ENCODE measurements around the gene VWC2. TPM values are rescaled to one million over a fixed set of nuclear protein-coding genes. Genes with fewer than 3 reads are reported as not detected.
"Not testable (repeated sequence)": the region's sequence is repeated elsewhere in the genome, so short reads cannot be mapped to it uniquely, and the experiment has no call there.

VWC2 gene
- total RNA-seq, 2 experiments from 2014 or later = not detected

DNA sequence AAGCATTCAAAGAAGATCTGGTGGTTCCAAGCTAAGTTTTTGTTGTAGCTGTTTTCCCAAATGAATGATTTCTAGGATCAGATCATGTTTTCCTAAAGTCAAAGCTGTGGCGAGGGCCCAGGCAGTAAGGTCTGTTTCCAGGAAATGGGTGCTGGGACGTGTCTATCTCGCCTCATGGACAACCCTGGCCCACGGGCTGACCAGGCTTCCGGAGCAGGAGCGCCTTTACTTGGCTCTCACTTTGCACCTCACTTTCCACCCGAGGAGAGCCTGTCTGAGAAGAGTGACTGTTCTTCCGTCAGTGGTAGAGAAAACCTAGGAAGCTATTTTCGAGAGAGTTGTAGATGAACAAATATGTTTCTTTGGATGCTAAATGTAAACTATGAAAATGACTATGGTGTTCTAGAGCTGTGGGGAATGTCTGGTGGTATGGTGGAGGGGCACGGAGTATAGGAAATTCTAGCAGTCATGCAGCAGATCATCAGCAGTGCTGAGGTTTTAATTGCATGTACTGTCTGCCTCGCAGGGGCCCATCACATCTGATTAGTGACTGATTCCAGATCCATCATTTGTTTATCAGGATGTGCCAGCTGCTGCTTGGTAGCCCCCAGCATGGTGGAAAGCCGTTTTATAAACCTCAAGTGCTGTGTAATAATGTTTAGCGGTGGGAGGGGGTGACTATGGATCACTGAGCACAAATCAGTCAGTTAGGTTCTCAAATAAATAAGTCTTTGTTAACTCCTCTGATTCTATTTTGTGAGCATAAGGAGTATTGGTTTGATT lies 66.6 kb downstream of the VWC2 start:
- Mint-ChIP-seq H3K27ac (no peak overlapping the region), H3K4me3 (no peak overlapping the region), H3K4me1 (ENCODE audit: low read depth) (no peaks in the 10 kb centered on the region), H3K9me3 (ENCODE audit: insufficient read depth) (no peaks in the 10 kb centered on the region), H3K27me3 (ENCODE audit: low read depth) (peaks cover 3% of the 10 kb centered on the region), H3K36me3 (ENCODE audit: low read depth) (no peaks in the 10 kb centered on the region)
- DNase-seq = no peak
- POLR2A ChIA-PET = no interaction called here
- no peak for ATAC-seq
- CTCF ChIA-PET = interaction anchor here (0.6 kb wide), 1 partner anchor 605 kb away, joined by 3 read pairs; no protein-coding TSS in a partner anchor

DNA sequence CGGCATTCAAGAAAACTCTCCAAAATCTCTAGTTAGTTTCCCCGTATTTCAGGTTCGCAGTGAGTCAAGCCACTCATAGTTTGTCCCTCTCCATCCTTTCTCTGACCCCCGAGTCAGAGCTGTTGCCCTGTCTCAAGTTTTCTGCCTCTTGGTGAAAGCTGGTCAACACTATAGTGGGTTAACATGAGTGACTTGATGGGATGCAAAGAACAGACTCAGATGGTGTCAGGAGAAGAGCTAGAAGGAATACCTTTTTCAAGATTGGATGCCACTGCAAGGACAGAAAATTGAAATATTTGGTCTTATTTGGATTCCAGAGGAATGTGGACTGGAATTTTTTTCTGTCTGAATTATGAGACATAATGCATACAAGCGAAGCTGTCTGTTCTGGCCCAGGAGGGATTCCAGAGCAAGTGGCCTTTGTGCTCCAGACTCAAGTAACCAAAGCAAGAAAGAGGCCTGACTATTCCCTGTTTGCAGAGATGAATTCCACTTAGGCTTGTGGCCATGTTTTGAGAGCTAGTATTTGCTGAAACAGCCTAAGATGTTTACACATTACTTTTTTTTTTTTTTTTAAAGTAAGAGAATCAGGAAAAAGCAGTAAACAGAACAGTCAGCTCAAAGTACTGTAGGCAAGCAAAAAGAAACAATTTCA lies 67.4 kb downstream of the VWC2 start:
- POLR2A ChIA-PET = no interaction called here

DNA sequence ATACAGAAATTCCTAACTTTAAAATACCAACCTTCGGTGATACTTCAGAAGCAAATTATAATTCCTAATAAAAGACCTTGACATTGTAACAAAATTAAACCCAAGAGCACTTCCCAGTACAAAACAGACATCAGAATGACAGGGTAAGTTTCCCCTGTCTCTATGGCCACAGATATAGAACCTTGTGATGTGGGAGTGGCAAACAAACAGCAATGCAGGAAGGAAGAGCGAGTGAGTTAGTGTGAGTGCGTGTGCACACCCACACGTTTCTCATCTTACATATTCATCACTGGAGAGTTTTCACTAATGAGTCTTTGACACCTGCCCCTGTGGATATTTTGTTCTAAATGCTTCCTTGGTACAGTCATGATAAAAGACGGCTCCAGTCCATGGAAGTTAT lies 72.2 kb downstream of the VWC2 start:
- POLR2A ChIA-PET = no interaction called here
- ATAC-seq = no peak
- no peak for DNase-seq
- Mint-ChIP-seq H3K36me3 (ENCODE audit: low read depth) (no peaks in the 10 kb centered on the region), H3K27me3 (ENCODE audit: low read depth) (no peaks in the 10 kb centered on the region), H3K9me3 (ENCODE audit: insufficient read depth) (no peaks in the 10 kb centered on the region), H3K4me3 (no peak overlapping the region), H3K4me1 (ENCODE audit: low read depth) (no peaks in the 10 kb centered on the region), H3K27ac (no peak overlapping the region)
- CTCF ChIA-PET = no interaction called here

More for the DNA sequence above, 67.4 kb downstream of the VWC2 start:
- H3K36me3 Mint-ChIP-seq (ENCODE audit: low read depth) = no peaks in the 10 kb centered on the region
- no peaks in the 10 kb centered on the region for H3K9me3 Mint-ChIP-seq (ENCODE audit: insufficient read depth)
- H3K4me3 Mint-ChIP-seq = no peak overlapping the region
- no peaks in the 10 kb centered on the region for H3K4me1 Mint-ChIP-seq (ENCODE audit: low read depth)
- H3K27me3 Mint-ChIP-seq (ENCODE audit: low read depth) = peaks cover 3% of the 10 kb centered on the region
- DNase-seq (no peak), ATAC-seq (no peak)
- CTCF ChIA-PET = no interaction called here
- no peak overlapping the region for H3K27ac Mint-ChIP-seq

DNA sequence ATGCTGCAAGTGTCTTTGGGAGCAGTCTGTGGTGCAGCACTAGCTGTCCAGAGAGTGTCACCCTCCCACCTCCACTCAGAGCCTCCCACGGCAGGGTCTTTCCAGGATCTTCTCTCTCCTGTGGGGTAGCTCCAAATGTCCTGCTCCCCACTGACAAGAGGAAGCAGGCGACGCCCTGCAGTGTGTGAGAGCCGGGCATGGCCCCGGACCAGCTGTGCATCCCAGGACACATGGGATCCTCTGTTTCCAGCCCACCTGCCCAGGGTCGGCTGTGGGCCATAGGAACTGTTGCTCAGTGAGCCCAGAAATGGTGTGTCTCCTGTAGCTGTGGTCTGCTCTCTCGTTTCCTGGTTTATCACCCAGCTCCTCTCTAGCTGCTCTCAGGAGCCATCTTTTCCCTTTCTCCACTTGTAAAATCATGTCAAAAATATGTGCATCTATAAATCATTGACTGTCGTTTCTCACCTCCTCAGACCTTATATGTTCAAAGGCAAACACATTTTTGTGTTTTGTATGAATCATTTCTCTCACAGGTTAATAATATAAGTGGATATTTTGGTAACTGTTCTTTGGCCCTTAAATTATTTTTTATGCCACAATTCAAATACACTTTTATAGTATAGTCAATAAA lies 74.9 kb downstream of the VWC2 start:
- ChIA-PET POLR2A (no interaction called here), CTCF (no interaction called here)
- no peak overlapping the region for H3K27ac Mint-ChIP-seq
- no peaks in the 10 kb centered on the region for H3K4me1 Mint-ChIP-seq (ENCODE audit: low read depth)
- H3K4me3 Mint-ChIP-seq = no peak overlapping the region
- DNase-seq (no peak), ATAC-seq (no peak)
- H3K36me3 Mint-ChIP-seq (ENCODE audit: low read depth) = no peaks in the 10 kb centered on the region
- no peaks in the 10 kb centered on the region for H3K9me3 Mint-ChIP-seq (ENCODE audit: insufficient read depth)
- H3K27me3 Mint-ChIP-seq (ENCODE audit: low read depth) = no peaks in the 10 kb centered on the region

DNA sequence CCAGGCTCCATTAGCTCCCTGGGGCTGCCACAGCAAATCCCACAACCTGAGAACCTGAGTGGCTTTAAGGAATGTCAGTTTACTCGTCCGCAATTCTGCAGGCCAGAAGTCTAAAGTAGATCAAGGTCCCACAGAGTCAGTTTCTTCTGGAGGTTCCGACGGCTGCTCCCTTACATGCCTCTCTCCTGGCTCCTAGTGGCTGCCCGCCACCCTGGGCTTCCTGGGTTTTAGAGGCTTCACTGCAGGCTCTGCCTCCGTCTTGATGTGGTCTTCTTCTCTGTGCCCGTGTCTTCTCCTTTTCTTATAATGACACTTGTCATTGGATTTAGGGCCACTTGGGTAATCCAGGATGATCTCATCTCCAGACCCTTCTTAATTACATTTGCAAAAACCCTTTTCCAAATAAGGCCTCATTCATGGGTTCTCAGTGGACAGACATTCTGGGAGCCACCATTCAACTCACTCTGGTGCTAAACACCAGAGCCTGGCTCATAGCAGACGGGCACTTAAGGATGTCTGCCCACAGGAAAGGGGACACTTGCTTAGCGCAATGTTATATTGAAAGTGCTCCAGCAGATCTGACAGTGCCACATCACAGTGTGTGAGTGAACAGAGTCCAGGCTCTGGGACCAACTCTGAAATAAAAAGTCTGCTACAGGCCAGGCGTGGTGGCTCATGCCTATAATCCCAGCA lies 77.6 kb downstream of the VWC2 start:
- Mint-ChIP-seq H3K27ac (no peak overlapping the region), H3K36me3 (ENCODE audit: low read depth) (no peaks in the 10 kb centered on the region), H3K4me3 (no peak overlapping the region), H3K9me3 (ENCODE audit: insufficient read depth) (no peaks in the 10 kb centered on the region), H3K27me3 (ENCODE audit: low read depth) (no peaks in the 10 kb centered on the region), H3K4me1 (ENCODE audit: low read depth) (no peaks in the 10 kb centered on the region)
- CTCF ChIA-PET = no interaction called here
- POLR2A ChIA-PET = no interaction called here
- ATAC-seq = no peak
- DNase-seq = no peak

DNA sequence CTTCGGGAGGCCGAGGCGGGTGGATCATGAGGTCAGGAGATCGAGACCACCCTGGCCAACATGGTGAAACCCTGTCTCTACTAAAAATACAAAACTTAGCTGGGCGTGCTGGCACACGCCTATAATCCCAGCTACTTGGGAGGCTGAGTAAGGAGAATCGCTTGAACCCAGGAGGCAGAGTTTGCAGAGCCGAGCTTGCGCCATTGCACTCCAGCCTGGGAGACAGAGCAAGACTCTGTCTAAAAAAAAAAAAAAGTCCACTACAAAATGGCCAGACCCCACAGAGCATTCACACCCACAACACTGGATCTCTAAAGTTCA lies 78.1 kb downstream of the VWC2 start:
- CTCF ChIA-PET; H3K27ac Mint-ChIP-seq; POLR2A ChIA-PET; H3K4me3 Mint-ChIP-seq; ATAC-seq; H3K4me1 Mint-ChIP-seq (ENCODE audit: low read depth); DNase-seq; H3K27me3 Mint-ChIP-seq (ENCODE audit: low read depth); H3K9me3 Mint-ChIP-seq (ENCODE audit: insufficient read depth); H3K36me3 Mint-ChIP-seq (ENCODE audit: low read depth): not testable (repeated sequence)

DNA sequence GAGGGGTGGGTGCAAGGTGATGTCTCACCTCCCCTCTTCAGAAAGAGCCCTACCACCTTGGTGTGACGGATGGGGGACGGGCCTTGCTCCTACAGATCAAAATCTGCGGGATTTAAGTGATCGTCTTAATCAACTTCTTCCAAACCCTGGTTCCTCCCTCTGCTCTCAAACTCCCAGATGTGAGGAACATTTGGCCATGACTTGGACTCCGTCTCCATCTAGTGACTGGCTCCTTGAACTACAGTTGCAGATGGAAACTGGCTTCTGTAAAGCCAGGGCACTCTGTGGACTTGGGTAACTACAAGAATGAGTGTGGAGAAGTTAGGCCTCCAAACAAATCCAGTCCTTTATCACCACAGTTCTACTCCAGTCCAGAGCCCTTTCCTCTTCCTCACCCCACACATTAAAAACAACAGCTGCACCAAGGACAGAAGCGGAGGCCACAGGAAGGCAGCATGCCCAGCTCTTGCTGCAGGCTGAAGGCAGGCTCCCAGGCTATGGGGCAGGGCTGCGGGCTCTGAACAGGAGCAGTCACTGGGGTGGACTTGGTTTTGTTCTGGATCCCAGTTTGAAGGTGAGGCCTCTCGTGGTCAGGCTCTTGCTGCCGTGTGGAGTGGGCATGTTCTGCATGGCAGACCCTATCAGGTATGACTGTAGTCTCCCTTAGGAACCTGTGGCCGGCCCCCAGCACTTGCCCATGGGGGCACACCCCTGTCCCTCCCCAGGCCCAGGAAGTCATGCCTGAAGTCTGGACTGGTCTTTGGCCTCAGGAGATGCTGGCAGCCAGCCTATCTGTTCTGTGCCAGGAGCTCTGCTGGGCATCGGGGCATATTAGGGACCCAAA lies 79.4 kb downstream of the VWC2 start:
- no peak overlapping the region for H3K27ac Mint-ChIP-seq
- ChIA-PET CTCF (no interaction called here), POLR2A (no interaction called here)
- peak; percentile 64 for ATAC-seq
- H3K4me3 Mint-ChIP-seq = no peak overlapping the region
- H3K36me3 Mint-ChIP-seq (ENCODE audit: low read depth) = no peaks in the 10 kb centered on the region
- no peaks in the 10 kb centered on the region for H3K9me3 Mint-ChIP-seq (ENCODE audit: insufficient read depth)
- no peaks in the 10 kb centered on the region for H3K27me3 Mint-ChIP-seq (ENCODE audit: low read depth)
- DNase-seq = peak; percentile 28
- H3K4me1 Mint-ChIP-seq (ENCODE audit: low read depth) = no peaks in the 10 kb centered on the region

DNA sequence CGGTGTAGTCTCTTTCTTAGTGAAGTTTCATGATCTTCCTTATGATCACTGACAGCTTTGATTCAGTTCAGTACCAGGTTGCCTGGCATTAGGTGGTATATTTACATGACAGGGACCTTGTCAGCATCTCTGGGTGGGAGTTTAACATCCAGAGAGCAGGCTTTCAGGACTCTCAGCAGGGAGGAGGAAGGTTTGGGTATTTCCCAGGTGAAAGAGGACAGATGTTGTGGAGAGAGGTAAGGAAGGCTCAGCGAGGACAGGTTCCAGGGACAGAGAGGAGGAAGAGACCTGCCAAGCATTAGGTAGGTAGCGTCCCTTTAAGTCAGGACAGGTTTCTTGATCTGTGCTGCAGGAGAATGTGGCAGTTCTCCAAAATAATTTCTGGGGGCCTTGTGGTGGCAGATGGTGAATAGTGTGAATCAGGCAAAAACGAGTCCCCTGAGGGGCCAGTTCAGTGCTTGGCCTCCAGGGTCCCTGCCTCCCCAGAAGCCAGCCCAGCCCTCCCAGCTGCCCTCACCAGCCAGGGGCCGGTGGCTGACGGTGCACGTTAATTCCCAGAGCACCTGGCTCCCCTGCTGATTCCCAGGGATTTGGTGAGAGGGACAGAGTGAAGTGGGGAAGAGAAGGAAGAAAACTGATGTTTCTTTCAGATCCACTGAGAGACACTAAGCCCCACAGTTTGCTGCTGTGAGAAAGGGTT lies 82.0 kb downstream of the VWC2 start:
- Mint-ChIP-seq H3K4me3 (no peak overlapping the region), H3K36me3 (ENCODE audit: low read depth) (no peaks in the 10 kb centered on the region), H3K27me3 (ENCODE audit: low read depth) (no peaks in the 10 kb centered on the region), H3K9me3 (ENCODE audit: insufficient read depth) (no peaks in the 10 kb centered on the region), H3K4me1 (ENCODE audit: low read depth) (no peaks in the 10 kb centered on the region), H3K27ac (no peak overlapping the region)
- no peak for DNase-seq
- no peak for ATAC-seq
- ChIA-PET CTCF (no interaction called here), POLR2A (no interaction called here)

DNA sequence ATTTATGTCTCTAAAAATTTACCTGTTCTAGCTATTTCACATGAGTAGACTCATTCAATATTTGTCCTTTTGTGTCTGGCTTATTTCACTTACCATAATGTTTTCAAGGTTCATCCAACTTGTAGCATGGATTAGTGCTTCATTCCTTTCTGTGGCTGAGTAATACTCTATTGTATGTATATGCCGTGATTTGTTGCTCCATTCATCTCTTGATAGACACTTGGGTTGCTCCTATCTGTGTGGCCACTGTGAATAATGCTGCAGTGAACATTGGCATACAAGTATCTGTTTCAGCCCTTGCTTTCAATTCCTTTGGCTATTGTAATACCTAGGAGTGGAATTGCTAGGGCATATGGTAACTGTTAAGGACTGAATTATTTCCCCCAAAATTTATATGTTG lies 86.9 kb downstream of the VWC2 start:
- DNase-seq (no peak), ATAC-seq (no peak)
- Mint-ChIP-seq H3K27ac (no peak overlapping the region), H3K4me3 (no peak overlapping the region), H3K27me3 (ENCODE audit: low read depth) (no peaks in the 10 kb centered on the region), H3K9me3 (ENCODE audit: insufficient read depth) (no peaks in the 10 kb centered on the region), H3K36me3 (ENCODE audit: low read depth) (no peaks in the 10 kb centered on the region), H3K4me1 (ENCODE audit: low read depth) (no peaks in the 10 kb centered on the region)
- POLR2A ChIA-PET = no interaction called here
- CTCF ChIA-PET = no interaction called here

DNA sequence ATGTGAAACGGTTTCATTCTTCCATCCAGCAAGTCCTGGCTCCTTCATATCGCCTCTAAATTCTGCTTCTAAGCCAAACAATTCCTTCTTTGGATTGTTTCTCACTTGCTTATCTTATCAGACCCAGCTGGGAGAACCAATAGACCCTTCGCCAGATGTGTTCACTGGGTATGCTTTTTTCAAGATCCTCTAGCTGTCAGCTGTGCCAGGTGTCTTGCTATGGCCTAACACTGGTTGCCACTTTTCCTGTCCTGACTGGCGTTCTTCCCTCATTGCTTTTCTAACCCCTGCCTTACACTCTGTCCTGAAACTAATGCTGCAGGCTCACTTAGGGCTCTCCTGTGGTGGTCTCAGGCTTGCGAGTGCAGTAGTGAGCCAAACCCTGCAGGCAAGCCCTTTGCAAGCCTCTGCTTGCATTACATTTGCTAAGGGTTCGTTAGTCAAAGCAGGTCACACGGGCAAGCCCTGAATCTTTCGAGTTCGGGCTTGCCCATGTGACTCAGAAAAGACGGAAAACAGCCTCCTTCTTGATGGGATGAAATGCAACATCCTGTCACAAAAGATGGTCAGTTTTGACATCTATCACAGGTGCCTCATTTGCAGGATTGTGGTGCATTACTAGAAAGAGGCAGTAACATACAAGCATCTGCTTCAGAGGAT lies 92.8 kb downstream of the VWC2 start:
- no peaks in the 10 kb centered on the region for H3K36me3 Mint-ChIP-seq (ENCODE audit: low read depth)
- POLR2A ChIA-PET = no interaction called here

DNA sequence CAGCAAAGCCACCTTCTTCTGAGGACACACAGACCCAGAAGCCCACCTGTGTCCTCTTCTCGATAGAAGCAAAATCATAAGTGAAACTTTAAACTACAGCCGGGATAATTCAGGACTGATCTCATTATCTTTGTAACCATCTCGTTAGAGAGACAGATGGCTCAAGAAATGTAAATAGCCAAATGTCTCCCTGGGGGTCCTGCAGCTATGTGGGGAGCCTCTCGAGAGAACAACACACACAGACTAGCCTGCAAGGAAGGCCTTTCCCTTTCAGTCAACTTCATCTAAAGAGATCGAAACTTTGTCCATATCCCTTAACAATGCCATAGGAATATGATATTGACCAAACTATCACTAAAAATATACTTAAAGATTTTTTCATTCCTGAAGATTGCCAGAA lies 93.5 kb downstream of the VWC2 start:
- Mint-ChIP-seq H3K27ac (no peak overlapping the region), H3K27me3 (ENCODE audit: low read depth) (no peaks in the 10 kb centered on the region), H3K36me3 (ENCODE audit: low read depth) (no peaks in the 10 kb centered on the region), H3K4me1 (ENCODE audit: low read depth) (no peaks in the 10 kb centered on the region), H3K4me3 (no peak overlapping the region), H3K9me3 (ENCODE audit: insufficient read depth) (no peaks in the 10 kb centered on the region)
- no peak for DNase-seq
- no peak for ATAC-seq
- POLR2A ChIA-PET = no interaction called here
- CTCF ChIA-PET = no interaction called here

More for the DNA sequence above, 92.8 kb downstream of the VWC2 start:
- ATAC-seq (no peak), DNase-seq (no peak)
- no peak overlapping the region for H3K4me3 Mint-ChIP-seq
- no peaks in the 10 kb centered on the region for H3K4me1 Mint-ChIP-seq (ENCODE audit: low read depth)
- H3K9me3 Mint-ChIP-seq (ENCODE audit: insufficient read depth) = no peaks in the 10 kb centered on the region
- CTCF ChIA-PET = no interaction called here
- H3K27me3 Mint-ChIP-seq (ENCODE audit: low read depth) = no peaks in the 10 kb centered on the region
- no peak overlapping the region for H3K27ac Mint-ChIP-seq
